PC-3 (cell line): ENCODE results near the gene MAGEB3. TPM values are rescaled to one million over a fixed set of nuclear protein-coding genes. Genes with fewer than 3 reads are reported as not detected.
A peak's percentile ranks its signal among the peaks of the same experiment; 100 is the strongest.

ENCODE experiments used
- ATAC-seq: fragments of 200-7000 bp; cut with Tn5 transposase; 2 replicates; pipeline ENCODE4 v1.9.1; 2020; ENCODE audit warnings: mild to moderate bottlenecking, moderate library complexity
- BruUV-seq: library from RNA; stranded (reverse); fragments of 400-500 nt; replicated peaks from 2 replicates; lab custom pipeline; 2021; lab: Mats Ljungman, UMichigan
- CTCF ChIA-PET: fragments of 300-600 bp; sonication (Branson Sonifier 250); formaldehyde crosslinking; loops from one replicate; lab custom pipeline; 2022; ENCODE audit warnings: antibody characterized with exemption; lab: Charles Lee
- POLR2A ChIA-PET: fragments of 300-600 bp; sonication (Branson Sonifier 250); formaldehyde crosslinking; loops from one replicate; lab custom pipeline; 2022; ENCODE audit warnings: antibody characterized with exemption; ENCODE audit not compliant: unreplicated experiment; lab: Charles Lee
- DNase-seq: peaks from one replicate; pipeline ENCODE4 v3.0.0-alpha.2; 2015
- H2AFZ ChIP-seq: fragments of 300-600 bp; sonication (generic); 2 replicates; pipeline ENCODE4 v1.6.0; 2016; ENCODE audit warnings: antibody characterized with exemption, low read length
- H3F3A ChIP-seq: fragments of 300-600 bp; sonication (generic); one replicate; pipeline ENCODE4 v1.6.0; 2017; ENCODE audit warnings: antibody characterized with exemption, low read length, control low read depth, mild to moderate bottlenecking; ENCODE audit not compliant: unreplicated experiment
- H3K27ac ChIP-seq: fragments of 300-600 bp; sonication (generic); 2 replicates; pipeline ENCODE4 v1.5.1; 2016; ENCODE audit warnings: mild to moderate bottlenecking, low read length
- H3K27me3 ChIP-seq: fragments of 300-600 bp; sonication (generic); 2 replicates; pipeline ENCODE4 v1.6.1; 2016; ENCODE audit warnings: low read length, mixed read lengths
- H3K36me3 ChIP-seq: fragments of 300-600 bp; sonication (generic); 2 replicates; pipeline ENCODE4 v1.6.1; 2016; ENCODE audit warnings: low read depth, mixed run types, low read length, mixed read lengths
- H3K4me1 ChIP-seq: fragments of 300-600 bp; sonication (generic); 2 replicates; pipeline ENCODE4 v1.5.1; 2016; ENCODE audit warnings: low read length; ENCODE audit not compliant: insufficient read depth
- H3K4me2 ChIP-seq: fragments of 300-600 bp; sonication (generic); 2 replicates; pipeline ENCODE4 v1.6.0; 2016; ENCODE audit warnings: low read length
- H3K4me3 ChIP-seq: fragments of 300-600 bp; sonication (generic); 2 replicates; pipeline ENCODE4 v1.5.1; 2016; ENCODE audit warnings: mild to moderate bottlenecking, low read length, mixed read lengths
- H3K79me2 ChIP-seq: fragments of 300-600 bp; sonication (generic); 2 replicates; pipeline ENCODE4 v1.6.1; 2017; ENCODE audit warnings: low read length, mixed read lengths
- H3K9ac ChIP-seq: fragments of 300-600 bp; sonication (generic); 2 replicates; pipeline ENCODE4 v1.6.0; 2016; ENCODE audit warnings: mild to moderate bottlenecking, low read length
- H3K9me2 ChIP-seq: fragments of 300-600 bp; sonication (generic); replicated peaks from 2 replicates; pipeline ENCODE4 v1.6.1; 2016; ENCODE audit warnings: mixed run types, low read length, mixed read lengths
- H3K9me3 ChIP-seq: fragments of 300-600 bp; sonication (generic); 2 replicates; pipeline ENCODE4 v1.6.1; 2016; ENCODE audit warnings: low read length, mixed read lengths
- H4K20me1 ChIP-seq: fragments of 300-600 bp; sonication (generic); 2 replicates; pipeline ENCODE4 v1.6.1; 2016; ENCODE audit warnings: low read length, mixed read lengths
- CTCF ChIP-seq: fragments of 300-600 bp; sonication (generic); conservative IDR thresholded peaks from 2 replicates; pipeline ENCODE4 v1.5.1; 2017; ENCODE audit warnings: antibody characterized with exemption, low read depth, mild to moderate bottlenecking, low read length
- EZH2 ChIP-seq: fragments of 300-600 bp; sonication (generic); IDR thresholded peaks from one replicate; pipeline ENCODE4 v1.6.1; 2017; ENCODE audit warnings: antibody characterized with exemption, mild to moderate bottlenecking, low read length; ENCODE audit not compliant: unreplicated experiment
- EZH2phosphoT487 ChIP-seq: fragments of 300-600 bp; sonication (generic); IDR thresholded peaks from 2 replicates; pipeline ENCODE4 v1.6.1; 2018; ENCODE audit warnings: mild to moderate bottlenecking, antibody characterized with exemption, low read length, borderline replicate concordance
- intact Hi-C: fragments of 100-400 bp; cut with micrococcal nuclease; formaldehyde crosslinking; loops from 2 replicates; pipeline ENCODE4 v1.9.0; 2023
- total RNA-seq: library from RNA; depleted of rRNA; stranded (reverse); fragments of >200 nt; gene quantifications from 2 replicates; pipeline ENCODE4 v1.2.3, GENCODE V29; 2014

Gene MAGEB3
- total RNA-seq, 1 experiment from 2014 or later = not detected

GRCh38 chrX:30270639-30271038 lies 40.2 kb downstream of the MAGEB3 start:
- no peak overlapping the region for H3K9ac ChIP-seq
- ChIA-PET CTCF (no interaction called here), POLR2A (no interaction called here)
- no peak overlapping the region for H3K4me3 ChIP-seq
- H3F3A ChIP-seq = no peaks in the 10 kb centered on the region
- no peaks in the 10 kb centered on the region for H3K9me2 ChIP-seq
- H3K4me2 ChIP-seq = no peak overlapping the region
- TF ChIP-seq EZH2 (no peak), CTCF (no peak), EZH2phosphoT487 (no peak)
- no peaks in the 10 kb centered on the region for H3K9me3 ChIP-seq
- H3K4me1 ChIP-seq = no peaks in the 10 kb centered on the region
- no peaks in the 10 kb centered on the region for H3K27me3 ChIP-seq
- no peaks in the 10 kb centered on the region for H3K36me3 ChIP-seq
- ATAC-seq = no peak
- intact Hi-C loops = no loop called here
- DNase-seq = no peak
- no peaks in the 10 kb centered on the region for H4K20me1 ChIP-seq
- H3K27ac ChIP-seq = no peak overlapping the region
- H2AFZ ChIP-seq = no peak overlapping the region
- BruUV-seq = no TSS peak
- no peaks in the 10 kb centered on the region for H3K79me2 ChIP-seq

DNA sequence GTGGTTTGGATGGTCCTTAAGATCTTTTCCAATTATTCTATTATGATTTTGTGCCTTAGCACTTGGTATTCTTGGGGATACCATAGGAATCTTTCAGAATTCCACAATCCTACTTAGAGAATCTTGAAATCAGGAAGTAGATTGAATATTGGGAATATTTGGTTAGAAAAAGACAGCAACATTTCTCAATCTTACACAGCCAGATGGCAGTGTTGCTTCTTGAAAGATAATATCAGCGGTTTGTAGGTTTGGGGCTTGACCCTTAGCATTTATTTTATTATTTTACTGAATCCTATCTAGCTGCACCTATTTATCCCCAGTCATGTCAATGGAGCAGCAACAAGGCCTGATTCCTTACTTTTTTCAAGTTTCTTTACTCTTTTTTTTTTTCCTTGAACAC lies 45.0 kb downstream of the MAGEB3 start:
- DNase-seq (peak; percentile 43), ATAC-seq (no peak)
- intact Hi-C loops = loop anchor here (1.0 kb wide), 2 partner anchors 213 to 229 kb away; no protein-coding TSS in a partner anchor
- Histone ChIP-seq H2AFZ (no peak overlapping the region), H3K4me1 (no peaks in the 10 kb centered on the region), H3F3A (no peaks in the 10 kb centered on the region), H3K27me3 (no peaks in the 10 kb centered on the region), H3K9me3 (no peaks in the 10 kb centered on the region), H3K9me2 (no peaks in the 10 kb centered on the region), H4K20me1 (no peaks in the 10 kb centered on the region), H3K9ac (no peak overlapping the region), H3K4me2 (no peak overlapping the region), H3K4me3 (no peak overlapping the region), H3K27ac (no peak overlapping the region), H3K36me3 (no peaks in the 10 kb centered on the region), H3K79me2 (no peaks in the 10 kb centered on the region)
- ChIA-PET CTCF (no interaction called here), POLR2A (no interaction called here)
- BruUV-seq = no TSS peak
- TF ChIP-seq CTCF (peak; percentile 60), EZH2 (no peak)

GRCh38 chrX:30278365-30278764 lies 47.9 kb downstream of the MAGEB3 start:
- Histone ChIP-seq H3K79me2 (no peaks in the 10 kb centered on the region), H3K9ac (no peak overlapping the region), H3K27me3 (no peaks in the 10 kb centered on the region), H3K9me2 (no peaks in the 10 kb centered on the region), H3K9me3 (no peaks in the 10 kb centered on the region), H3K36me3 (no peaks in the 10 kb centered on the region), H2AFZ (no peak overlapping the region), H3F3A (peaks cover 5% of the 10 kb centered on the region), H4K20me1 (no peaks in the 10 kb centered on the region), H3K27ac (no peak overlapping the region), H3K4me2 (no peak overlapping the region), H3K4me1 (peaks cover 17% of the 10 kb centered on the region), H3K4me3 (no peak overlapping the region)
- BruUV-seq = no TSS peak
- DNase-seq (no peak), ATAC-seq (no peak)
- CTCF ChIA-PET = no interaction called here
- POLR2A ChIA-PET = no interaction called here
- TF ChIP-seq EZH2 = no peak
- TF ChIP-seq CTCF = no peak
- no peak for TF ChIP-seq EZH2phosphoT487
- intact Hi-C loops = no loop called here
